Activated CD8-positive, alpha-beta T cell treated with anti-CD3 and anti-CD28 coated beads for 36 hours (primary cell): ENCODE data around the gene IL31RA. TPM values are rescaled to one million over a fixed set of nuclear protein-coding genes. Genes with fewer than 3 reads are reported as not detected.
A peak's percentile ranks its signal among the peaks of the same experiment; 100 is the strongest.

ENCODE experiments used
- ATAC-seq: fragments of 200-7000 bp; cut with Tn5 transposase; one replicate; pipeline ENCODE4 v1.10.0; 2021; ENCODE audit warnings: mild to moderate bottlenecking, moderate library complexity
- CTCF ChIA-PET: fragments of 350-600 bp; sonication (Branson Sonifier 250); formaldehyde crosslinking; loops from one replicate; lab custom pipeline; 2021; ENCODE audit warnings: antibody characterized with exemption; lab: Charles Lee
- POLR2A ChIA-PET: fragments of 350-600 bp; sonication (Branson Sonifier 250); formaldehyde crosslinking; loops from one replicate; lab custom pipeline; 2021; ENCODE audit warnings: antibody characterized with exemption; lab: Charles Lee
- DNase-seq: peaks from one replicate; pipeline ENCODE4 v3.0.0-alpha.2; 2020
- H3K27ac Mint-ChIP-seq: one replicate; pipeline ENCODE4 v1.8.0; 2021; ENCODE audit warnings: mild to moderate bottlenecking, mixed read lengths
- H3K27me3 Mint-ChIP-seq: one replicate; pipeline ENCODE4 v1.8.0; 2021; ENCODE audit warnings: mixed read lengths
- H3K36me3 Mint-ChIP-seq: one replicate; pipeline ENCODE4 v1.8.0; 2021; ENCODE audit warnings: low read depth, mixed read lengths
- H3K4me1 Mint-ChIP-seq: one replicate; pipeline ENCODE4 v1.8.0; 2021; ENCODE audit warnings: low read depth, mixed read lengths
- H3K4me3 Mint-ChIP-seq: one replicate; pipeline ENCODE4 v1.8.0; 2021; ENCODE audit warnings: mild to moderate bottlenecking, moderate library complexity, mixed read lengths
- H3K9me3 Mint-ChIP-seq: one replicate; pipeline ENCODE4 v1.8.0; 2021; ENCODE audit warnings: mixed read lengths
- intact Hi-C: fragments of 100-400 bp; cut with micrococcal nuclease; formaldehyde crosslinking; loops from one replicate; pipeline ENCODE4 v1.10.0; 2022
- total RNA-seq, 2 experiments: library from RNA; stranded (reverse); gene quantifications; one replicate each; pipeline ENCODE4 v1.2.3, GENCODE V29; 2021
- TF ChIP-seq, protein P1 (sequence below): fragments of 200-600 bp; IDR thresholded peaks from one replicate; pipeline ENCODE4 v1.8.0; 2022; ENCODE audit warnings: antibody characterized with exemption, mild to moderate bottlenecking

Gene IL31RA
- total RNA-seq, 2 experiments from 2014 or later = not detected

DNA sequence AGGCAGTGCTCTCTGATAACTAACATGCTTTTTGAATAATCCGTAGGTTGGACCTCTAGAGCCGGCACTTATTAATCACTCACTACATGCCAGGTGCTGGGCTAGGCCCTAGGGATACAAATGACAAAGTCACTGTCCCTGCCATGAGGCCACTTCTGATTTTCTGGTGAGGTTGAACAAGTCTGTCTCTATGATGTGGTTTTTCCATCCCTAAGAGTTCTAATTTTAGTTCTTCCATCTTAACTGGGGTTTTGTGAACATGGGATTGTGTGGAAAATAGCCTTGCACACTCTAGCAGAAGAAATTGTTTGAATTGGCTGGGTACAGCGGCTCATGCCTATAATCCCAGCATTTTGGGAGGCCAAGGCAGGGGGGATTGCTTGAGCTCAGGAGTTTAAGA lies 64.6 kb downstream of the IL31RA start:
- Mint-ChIP-seq H3K27ac (no peak overlapping the region), H3K4me3 (no peak overlapping the region), H3K9me3 (no peaks in the 10 kb centered on the region), H3K36me3 (no peaks in the 10 kb centered on the region), H3K27me3 (no peaks in the 10 kb centered on the region), H3K4me1 (peaks cover 9% of the 10 kb centered on the region)
- ChIA-PET CTCF (no interaction called here), POLR2A (no interaction called here)
- intact Hi-C loops = no loop called here
- no peak for DNase-seq
- ATAC-seq = no peak
- TF ChIP-seq, protein P1, sequence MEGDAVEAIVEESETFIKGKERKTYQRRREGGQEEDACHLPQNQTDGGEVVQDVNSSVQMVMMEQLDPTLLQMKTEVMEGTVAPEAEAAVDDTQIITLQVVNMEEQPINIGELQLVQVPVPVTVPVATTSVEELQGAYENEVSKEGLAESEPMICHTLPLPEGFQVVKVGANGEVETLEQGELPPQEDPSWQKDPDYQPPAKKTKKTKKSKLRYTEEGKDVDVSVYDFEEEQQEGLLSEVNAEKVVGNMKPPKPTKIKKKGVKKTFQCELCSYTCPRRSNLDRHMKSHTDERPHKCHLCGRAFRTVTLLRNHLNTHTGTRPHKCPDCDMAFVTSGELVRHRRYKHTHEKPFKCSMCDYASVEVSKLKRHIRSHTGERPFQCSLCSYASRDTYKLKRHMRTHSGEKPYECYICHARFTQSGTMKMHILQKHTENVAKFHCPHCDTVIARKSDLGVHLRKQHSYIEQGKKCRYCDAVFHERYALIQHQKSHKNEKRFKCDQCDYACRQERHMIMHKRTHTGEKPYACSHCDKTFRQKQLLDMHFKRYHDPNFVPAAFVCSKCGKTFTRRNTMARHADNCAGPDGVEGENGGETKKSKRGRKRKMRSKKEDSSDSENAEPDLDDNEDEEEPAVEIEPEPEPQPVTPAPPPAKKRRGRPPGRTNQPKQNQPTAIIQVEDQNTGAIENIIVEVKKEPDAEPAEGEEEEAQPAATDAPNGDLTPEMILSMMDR = no peak

DNA sequence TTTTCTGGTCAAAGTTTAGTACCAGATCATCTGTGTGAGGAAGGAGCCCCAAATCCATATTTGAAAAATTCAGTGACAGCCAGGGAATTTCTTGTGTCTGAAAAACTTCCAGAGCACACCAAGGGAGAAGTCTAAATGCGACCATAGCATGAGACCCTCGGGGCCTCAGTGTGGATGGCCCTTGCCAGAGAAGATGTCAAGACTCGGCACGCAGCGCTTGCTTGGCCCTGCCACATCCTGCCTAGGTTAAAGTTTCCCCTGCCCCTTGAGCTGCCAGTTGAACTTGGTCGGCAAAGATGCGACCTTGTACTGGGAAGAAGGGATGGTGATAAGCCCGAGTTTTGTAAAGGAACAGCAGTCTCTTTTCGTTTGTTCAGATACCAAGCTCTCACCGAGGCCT lies 65.8 kb downstream of the IL31RA start:
- no peaks in the 10 kb centered on the region for H3K9me3 Mint-ChIP-seq
- intact Hi-C loops = no loop called here
- no peak overlapping the region for H3K4me3 Mint-ChIP-seq
- ChIA-PET CTCF (no interaction called here), POLR2A (no interaction called here)
- ATAC-seq (no peak), DNase-seq (no peak)
- TF ChIP-seq, protein P1 = no peak
- H3K27ac Mint-ChIP-seq = no peak overlapping the region
- peaks cover 8% of the 10 kb centered on the region for H3K4me1 Mint-ChIP-seq
- no peaks in the 10 kb centered on the region for H3K36me3 Mint-ChIP-seq
- no peaks in the 10 kb centered on the region for H3K27me3 Mint-ChIP-seq

- Mint-ChIP-seq H3K36me3 (no peaks in the 10 kb centered on the region), H3K9me3 (no peaks in the 10 kb centered on the region), H3K27me3 (no peaks in the 10 kb centered on the region), H3K4me3 (no peak overlapping the region), H3K4me1 (peaks cover 8% of the 10 kb centered on the region), H3K27ac (no peak overlapping the region)
- CTCF ChIA-PET = no interaction called here
- intact Hi-C loops = no loop called here
- TF ChIP-seq, protein P1 = no peak
- DNase-seq = no peak
- no peak for ATAC-seq
- POLR2A ChIA-PET = interaction anchor here (0.9 kb wide), 1 partner anchor 11 kb away, joined by 3 read pairs; no protein-coding TSS in a partner anchor
These were observed 66.4 kb downstream of the IL31RA start for GRCh38 chr5:55917402-55918086.

GRCh38 chr5:55918087-55919035 lies 67.2 kb downstream of the IL31RA start:
- Mint-ChIP-seq H3K36me3 (no peaks in the 10 kb centered on the region), H3K27ac (no peak overlapping the region), H3K4me3 (no peak overlapping the region), H3K9me3 (no peaks in the 10 kb centered on the region), H3K4me1 (peaks cover 10% of the 10 kb centered on the region), H3K27me3 (no peaks in the 10 kb centered on the region)
- POLR2A ChIA-PET = interaction anchor here (0.9 kb wide), 1 partner anchor 12 kb away, joined by 3 read pairs; no protein-coding TSS in a partner anchor
- intact Hi-C loops = no loop called here
- ATAC-seq (peak; percentile 91), DNase-seq (peak; percentile 52)
- CTCF ChIA-PET = no interaction called here
- TF ChIP-seq, protein P1 = no peak
